ENCODE measurements around the gene PPP1R12A.
"Not testable (repeated sequence)": the region's sequence is repeated elsewhere in the genome, so short reads cannot be mapped to it uniquely, and the experiment has no call there.

Gene PPP1R12A

DNA sequence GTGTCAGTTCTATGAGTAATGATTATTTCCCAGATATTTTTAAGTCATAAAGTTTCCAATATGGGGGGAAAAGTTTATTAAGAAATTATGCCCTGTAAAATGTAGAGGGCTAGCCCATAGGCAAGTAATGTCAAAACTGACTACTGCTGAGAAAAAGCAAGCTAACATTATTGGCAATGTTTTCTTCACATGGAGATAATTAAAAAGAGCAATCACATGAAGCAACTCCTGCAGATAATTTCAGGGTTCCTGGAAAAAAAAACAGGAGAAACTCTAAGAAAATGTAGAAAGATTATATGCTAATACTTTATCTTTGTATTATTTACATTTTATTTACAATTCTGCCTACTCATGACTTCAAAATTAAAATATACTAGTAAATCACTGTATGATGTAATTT lies 39.8 kb downstream of the PPP1R12A start:
- no peak for DNase-seq (ENCODE audit: low read depth, low spot score)

DNA sequence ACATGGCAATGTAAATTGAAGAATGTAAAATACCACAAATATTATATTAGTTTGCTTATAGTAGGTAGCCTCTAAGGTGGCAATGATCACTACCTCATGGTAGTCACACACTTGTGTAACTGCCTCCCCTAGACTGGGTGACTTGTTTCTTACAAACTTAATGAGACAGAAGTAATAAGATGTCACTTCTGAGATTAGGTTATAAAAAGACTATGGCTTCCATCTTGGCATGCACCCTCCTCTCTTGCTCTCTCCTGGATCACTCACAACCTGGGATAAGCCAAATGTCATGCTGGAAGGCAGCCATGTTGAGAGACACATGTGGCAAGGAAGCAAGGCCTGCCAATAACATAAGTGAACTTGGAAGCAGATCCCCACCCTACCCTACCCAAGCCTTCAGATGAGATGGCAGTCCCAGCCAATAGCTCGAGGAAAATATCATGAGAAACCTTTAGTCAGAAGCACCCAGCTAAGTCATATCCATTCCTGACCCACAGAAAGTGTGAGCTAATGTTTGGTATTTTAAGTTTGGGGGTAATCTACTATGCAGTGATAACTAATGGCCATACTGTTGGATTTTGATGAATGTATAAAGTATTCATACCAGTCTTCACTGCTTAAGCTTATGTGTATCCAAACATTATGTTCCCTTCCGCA lies 43.3 kb downstream of the PPP1R12A start:
- DNase-seq (ENCODE audit: low read depth, low spot score), result no peak

DNA sequence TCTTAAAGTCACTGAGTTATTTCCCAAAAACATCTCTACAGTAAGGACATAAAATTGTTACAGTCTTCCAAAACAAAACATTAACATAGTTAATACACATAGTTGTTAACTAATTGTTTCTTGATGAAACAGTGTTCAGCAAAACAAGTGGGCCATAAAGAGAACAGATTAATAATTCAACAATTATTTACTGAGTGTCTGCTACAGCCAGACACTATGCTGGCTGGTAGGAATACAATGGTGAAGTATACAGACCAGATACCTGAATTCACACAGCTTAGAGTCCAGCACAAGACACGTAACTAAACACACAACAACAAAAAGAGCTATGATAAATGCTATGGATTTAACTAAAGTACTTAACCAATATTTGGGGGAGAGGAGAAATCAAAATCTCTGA lies 47.0 kb downstream of the PPP1R12A start:
- DNase-seq (ENCODE audit: low read depth, low spot score), result no peak

DNA sequence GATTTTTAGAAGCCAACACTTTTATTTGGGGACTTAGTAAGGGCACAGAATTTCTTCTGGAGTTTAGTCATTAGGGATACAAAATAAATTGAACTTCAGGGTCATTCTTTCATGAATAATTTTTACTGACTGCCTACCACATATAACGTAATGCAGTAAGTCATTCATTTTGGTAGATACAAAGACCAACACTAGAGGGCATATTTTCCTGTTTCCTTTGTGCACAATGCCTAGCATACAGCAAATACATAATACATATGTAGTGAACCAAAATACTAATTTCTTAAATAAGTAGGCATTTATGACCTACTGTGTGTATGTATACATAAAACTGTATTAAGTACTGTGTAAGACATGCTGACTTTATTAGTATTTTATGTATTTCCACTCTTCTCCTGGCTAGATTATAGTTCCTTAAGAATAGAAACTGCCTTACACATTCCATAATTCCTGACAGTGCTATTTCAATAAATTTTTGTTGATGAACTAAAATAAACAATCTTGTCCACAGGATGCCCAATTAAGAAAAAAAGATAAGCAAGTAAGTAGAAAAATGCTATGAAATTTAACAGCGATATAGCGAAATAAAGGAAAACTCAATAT lies 47.9 kb downstream of the PPP1R12A start:
- no peak for DNase-seq (ENCODE audit: low read depth, low spot score)

DNA sequence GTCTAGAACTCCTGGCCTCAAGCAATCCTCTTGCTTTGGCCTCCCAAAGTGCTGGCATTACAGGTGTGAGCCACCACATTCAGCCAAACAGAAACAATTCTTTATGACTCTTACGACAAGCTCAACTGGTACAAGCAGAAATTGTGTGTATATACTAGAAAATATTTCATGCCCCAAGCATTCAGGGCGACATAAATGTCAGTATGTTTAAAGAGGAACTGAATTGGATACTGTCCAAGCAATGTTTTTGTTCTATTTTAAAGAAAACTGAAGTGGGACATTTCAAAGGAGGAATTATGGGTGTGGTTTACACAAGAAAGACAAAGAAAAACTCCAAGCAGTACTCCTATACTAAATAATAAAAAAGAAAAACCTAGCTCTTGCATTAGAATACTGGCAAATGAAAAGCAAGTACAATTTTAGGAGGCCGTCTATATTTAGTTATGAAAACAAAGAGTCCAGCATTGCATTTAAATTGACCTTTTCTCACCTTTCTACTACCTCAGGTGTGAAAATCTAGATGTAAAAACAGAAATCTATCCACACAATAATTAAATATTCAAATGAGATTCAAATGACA lies 48.9 kb downstream of the PPP1R12A start:
- DNase-seq (ENCODE audit: low read depth, low spot score), result no peak

DNA sequence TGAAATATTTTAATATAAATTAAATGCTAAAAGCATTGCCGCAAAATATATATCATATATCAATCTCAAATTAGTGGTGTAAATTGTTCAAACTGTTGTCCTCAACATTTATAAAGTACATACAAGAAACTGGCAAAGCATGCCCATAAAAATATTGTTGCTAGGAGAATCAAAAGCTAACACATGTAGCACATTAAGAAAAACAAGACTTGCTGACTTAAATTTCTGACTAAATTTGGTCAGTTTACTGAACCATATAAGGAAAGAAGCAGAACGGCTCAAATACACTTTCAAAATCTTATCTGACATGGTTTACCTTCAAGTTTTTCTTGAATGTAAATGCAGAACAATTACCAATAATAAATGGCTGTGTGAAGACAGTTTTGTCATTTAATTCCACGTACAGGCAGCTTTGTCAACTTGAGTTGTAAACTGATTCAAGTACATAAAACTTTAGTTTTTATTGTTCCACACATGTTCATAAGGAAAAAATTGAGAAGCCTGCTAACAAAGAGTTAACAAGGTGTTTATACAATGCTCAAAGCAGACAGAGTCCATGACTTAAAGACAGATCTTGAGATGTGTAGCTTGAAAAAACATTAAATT lies 50.4 kb downstream of the PPP1R12A start:
- no peak for DNase-seq (ENCODE audit: low read depth, low spot score)

DNA sequence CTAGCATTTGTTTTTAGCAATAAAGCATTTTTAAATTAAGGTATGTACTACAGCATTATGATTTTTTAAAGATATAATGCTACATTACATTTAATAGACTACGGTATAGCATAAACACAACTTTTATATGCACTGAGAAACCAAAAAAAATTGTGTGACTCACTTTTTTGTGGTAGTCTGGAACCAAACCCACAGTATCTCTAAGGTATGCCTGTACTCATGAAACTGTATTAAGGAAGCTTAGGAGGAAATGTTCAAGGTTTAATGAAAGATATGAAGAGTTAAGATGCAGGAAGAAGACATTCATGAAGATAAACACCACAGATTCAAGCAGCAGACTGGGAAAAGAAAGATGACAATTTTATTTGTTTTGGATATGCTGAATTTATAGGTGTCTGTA lies 51.7 kb downstream of the PPP1R12A start:
- DNase-seq (ENCODE audit: low read depth, low spot score), result no peak

DNA sequence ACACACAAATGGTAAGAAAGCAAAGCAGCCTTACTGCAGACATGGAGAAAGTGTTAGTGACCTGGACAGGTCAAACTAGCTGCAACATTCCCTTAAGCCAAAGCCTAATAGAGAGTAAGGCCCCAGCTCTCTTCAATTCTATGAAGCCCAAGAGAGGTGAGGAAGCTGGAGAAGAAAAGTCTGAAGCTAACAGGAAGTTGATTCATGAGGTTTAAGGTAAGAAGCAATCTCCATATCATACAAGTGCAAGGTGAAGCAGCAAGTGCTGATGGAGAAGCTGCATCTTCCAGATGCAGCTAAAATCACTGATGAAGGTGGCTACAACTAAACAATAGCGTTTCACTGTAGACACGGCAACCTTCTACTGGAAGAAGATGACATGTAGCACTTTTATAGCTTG lies 53.5 kb downstream of the PPP1R12A start:
- no peak for DNase-seq (ENCODE audit: low read depth, low spot score)

DNA sequence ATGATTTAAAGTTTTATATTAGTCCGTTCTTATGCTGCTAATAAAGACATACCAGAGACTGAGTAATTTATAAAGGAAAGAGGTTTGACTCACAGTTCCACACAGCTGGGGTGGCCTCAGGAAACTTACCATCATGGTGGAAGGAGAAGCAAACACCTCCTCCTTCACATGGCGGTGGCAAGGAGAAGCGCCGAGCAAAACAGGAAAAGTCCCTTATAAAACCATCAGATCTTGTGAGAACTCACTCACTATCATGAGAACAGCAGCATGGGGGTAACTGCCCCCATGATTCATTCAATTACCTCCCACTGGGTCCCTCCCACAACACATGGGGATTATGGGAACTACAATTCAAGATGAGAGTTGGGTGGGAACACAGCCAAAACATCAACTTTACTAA lies 56.4 kb downstream of the PPP1R12A start:
- DNase-seq (ENCODE audit: low read depth, low spot score), result not testable (repeated sequence)

DNA sequence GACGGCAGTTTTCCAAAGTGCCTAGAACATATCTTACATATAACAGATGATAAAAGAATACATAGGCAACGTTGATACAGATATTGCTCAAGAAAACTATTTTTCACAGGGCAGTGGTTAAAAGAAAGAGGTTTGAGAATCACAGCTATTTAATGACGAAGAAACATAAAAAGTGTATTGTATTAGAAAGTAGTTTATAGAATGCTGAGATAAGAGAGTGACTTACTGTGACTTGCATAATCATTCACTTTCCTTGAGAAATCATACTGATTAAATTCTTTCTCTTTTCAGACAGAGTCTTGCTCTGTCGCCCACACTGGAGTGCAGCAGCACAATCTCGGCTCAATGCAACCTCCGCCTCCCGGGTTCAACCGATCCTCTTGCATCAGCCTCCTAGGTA lies 57.7 kb downstream of the PPP1R12A start:
- DNase-seq (ENCODE audit: low read depth, low spot score), result no peak

DNA sequence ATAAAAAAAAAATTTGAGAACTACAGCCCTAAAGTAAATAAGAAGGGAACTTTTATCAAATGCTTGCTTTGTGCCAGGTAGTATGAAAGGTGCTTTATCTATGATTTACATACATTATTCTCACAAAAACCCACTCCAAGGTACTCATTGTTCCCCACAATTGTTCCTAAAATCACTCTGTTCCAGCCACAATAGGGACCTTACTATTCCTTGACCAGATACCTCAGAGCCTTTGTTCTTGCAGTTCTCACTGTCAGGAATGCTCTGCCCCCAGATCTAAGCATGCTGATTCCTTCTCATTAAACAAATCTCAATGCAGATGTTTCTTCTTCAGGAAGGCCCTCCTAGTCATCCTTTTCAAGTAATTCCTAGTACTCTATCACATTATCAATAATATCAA lies 60.2 kb downstream of the PPP1R12A start:
- no peak for DNase-seq (ENCODE audit: low read depth, low spot score)

DNA sequence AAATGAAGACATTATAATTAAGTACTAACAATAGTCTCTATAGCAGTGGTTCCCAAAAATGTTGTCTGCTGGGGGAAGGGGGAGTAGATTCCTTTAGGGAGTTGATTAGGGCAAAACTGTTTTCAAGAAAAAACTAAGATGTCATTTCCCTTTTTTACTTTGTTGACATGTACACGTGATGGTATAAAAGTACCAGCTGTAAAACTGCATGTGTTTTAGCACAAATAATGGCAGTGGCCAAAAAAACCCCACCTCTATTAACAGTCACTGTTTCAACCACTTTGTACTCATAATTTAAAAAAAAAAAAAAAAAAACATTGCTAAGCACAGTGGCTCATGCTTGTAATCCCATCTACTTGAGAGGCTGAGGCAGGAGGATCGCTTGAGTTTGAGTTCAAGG lies 61.7 kb downstream of the PPP1R12A start:
- DNase-seq (ENCODE audit: low read depth, low spot score), result no peak

DNA sequence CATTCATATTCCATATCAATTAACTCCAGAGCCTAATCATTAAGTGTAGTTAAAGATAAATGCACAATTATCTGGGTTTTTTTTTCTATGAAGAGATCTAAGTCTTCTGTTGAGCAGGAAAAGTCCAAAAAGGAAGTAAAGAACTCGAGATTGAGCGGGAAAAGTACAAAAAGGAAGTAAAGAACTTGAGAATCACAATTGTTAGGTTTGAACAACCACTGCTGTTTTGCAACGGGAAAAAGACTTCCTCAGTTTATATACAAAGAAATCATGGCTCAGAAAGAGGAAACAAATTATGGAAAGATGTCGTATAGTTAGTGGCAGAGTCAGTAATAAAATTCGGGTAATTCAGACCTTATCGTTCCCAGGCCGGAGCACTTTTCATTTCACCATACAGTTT lies 63.3 kb downstream of the PPP1R12A start:
- DNase-seq (ENCODE audit: low read depth, low spot score), result no peak

DNA sequence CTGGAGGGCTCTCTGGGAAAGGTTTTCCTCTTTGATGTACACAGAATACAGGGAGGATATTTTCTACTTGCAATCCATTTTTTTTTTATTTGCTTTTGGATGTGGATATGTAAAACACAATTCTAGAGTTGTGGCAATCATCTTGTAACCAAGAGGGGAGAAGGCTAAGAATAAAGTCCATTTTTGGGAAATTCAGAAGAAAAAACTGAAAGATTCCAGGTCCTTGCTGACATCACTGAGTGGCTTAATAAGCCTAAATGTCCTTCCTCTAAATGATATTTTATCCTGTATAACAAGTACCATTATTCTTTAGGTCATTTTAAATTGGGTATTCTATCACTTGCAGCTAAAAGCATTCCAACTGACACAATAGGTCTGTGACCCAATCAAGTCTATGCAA lies 64.0 kb downstream of the PPP1R12A start:
- DNase-seq (ENCODE audit: low read depth, low spot score), result no peak

DNA sequence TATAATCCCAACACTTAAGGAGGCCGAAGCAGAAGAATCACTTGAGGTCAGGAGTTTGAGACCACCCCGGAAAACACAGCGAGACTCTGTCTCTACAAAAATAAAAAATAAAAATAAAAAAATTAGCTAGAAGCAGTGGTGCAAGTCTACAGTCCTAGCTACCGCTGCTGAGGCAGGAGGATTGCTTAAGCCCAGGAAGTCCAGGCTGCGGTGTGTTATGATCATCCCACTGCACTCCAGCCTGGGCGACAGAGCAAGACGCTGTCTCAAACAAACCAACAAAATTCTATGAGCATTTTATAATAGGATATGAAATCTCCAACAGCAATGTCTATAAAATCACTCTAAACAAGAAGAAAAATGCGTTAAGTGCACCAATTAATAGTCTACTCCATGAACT lies 75.3 kb downstream of the PPP1R12A start:
- DNase-seq (ENCODE audit: low read depth, low spot score), result no peak

DNA sequence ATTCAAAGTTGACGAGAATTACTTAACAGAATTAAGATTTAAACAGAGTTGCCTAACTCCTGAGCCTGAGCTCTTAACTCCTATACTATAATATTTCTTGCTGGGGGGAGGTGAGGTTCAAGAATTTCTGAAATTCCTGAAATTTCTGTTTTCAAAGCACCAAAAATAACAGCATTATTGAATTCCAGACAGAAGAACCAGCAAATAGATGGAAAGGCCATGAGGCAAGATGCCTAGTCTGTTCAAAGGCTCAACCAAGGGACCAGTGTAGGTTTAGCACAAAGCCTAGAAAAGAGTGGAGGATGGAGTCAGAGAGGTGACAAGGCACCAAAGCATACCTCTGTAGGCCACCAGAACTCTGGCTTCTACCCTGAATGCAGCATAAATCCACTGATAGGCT lies 76.4 kb downstream of the PPP1R12A start:
- no peak for DNase-seq (ENCODE audit: low read depth, low spot score)

DNA sequence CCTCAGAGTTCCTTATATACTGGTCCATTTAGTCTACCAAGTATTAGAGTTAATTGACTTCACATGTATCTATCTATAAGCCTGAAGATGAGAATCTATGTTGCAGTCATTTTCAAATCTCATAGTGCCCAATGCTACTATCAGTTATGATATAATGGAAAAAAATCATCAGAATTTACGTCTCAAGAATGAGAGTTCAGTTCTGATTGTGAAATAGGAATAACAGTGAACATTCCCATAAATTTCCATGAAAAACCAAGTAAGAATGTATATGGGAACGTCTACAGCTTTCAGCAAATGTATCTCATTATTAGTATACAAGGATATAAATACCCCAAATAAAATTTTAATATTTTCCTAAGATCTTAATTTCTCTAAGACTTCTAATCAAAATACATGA lies 77.2 kb downstream of the PPP1R12A start:
- DNase-seq (ENCODE audit: low read depth, low spot score), result no peak

DNA sequence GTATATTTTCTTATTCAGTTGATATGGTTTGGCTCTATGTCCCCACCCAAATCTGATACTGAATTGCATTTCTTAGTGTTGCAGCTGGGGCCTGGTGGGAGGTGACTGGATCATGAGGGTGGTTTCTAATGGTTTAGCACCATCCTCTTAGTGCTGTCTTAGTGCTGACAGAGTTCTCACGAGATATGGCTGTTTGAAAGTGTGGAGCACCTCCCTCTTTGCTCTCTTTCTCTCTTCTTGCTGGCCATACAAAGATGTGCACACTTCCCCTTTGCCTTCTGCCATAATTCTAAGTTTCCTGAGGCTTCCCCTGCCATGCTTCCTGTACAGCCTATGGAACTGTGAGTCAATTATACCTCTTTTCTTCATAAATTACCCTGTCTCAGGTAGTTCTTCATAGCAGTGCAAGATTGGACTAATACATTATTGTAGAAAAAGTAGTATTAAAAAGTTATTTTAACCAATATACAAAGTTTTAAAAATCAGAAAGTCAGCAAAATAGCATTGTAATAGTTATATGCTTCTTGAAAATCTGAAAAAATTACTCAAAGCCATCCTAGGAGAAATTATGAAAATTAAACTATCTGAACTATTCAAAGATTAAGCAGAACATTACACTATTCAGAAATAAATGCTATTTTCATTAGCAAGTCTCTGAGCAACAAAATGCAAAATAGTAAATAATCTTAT lies 84.1 kb downstream of the PPP1R12A start:
- no peak for DNase-seq (ENCODE audit: low read depth, low spot score)

DNA sequence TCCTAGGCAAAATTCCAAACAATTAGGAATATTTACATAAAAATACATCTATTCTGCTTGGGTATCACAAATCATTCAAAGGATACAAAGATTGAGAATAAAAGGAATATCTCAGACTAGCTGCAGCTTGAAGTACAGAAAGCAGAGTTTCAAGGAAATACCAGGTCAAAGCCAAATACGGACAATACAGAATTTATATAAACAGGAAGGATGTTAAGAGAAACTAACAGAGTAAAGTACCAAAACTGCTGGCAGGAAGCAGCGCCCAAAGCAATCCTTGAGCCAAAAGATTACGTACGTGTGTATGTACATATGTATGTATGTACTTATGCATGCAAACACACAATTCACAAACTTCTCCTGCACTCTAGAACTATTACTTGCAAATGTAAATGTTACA lies 86.6 kb downstream of the PPP1R12A start:
- no peak for DNase-seq (ENCODE audit: low read depth, low spot score)

DNA sequence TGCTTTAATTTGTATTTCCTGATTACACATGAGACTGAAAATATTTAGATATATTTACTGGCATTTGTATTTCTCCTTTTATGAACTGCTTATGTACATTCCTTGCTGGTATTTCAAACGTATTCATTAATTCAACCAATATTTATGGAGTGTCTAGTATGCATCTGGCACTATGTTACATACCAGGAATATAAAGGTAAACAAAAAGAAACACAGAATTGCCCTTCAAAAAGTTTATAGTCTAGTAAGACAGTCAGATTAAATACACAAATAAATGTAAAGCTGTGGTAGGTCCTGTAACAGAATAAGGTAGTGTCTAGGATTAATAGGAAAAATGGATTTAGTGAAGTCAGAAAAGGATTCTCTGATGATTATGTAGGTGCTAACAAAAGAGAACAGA lies 87.5 kb downstream of the PPP1R12A start:
- DNase-seq (ENCODE audit: low read depth, low spot score), result no peak

DNA sequence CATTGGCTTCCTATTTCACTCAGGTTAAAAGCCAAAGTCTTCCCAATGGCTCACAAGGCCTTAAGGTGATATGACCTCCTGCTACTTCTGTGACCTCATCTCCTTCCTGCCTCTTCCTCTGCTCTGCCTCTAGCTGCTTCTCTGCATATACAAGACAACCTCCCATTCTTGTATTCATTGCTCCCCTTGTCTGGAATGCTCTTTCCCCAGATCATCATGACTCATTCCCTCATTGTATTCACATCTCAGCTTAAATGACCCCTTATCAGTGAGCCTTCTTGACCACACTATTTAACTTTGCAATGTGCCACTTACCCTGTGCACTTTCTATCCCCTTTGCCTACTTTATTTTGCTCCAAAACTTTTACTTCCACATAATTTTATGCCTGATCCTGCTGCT lies 90.2 kb downstream of the PPP1R12A start:
- DNase-seq (ENCODE audit: low read depth, low spot score), result no peak

DNA sequence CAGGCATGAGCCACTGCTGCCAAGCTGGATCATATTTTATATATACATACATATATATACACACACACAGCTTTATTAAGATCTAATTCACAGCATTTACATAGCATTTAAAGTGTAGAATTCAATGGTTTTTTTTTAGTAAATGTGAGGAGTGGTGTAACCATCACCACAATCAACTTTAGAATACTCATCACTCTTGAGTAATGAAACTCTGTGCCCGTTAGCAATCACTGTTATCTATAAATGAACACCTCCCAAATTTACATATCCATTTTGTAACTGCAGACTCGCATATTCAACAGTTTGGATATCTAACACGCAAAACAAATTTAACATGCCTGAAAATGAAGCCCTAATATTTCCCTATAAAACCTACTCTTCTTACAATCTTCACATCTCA lies 90.9 kb downstream of the PPP1R12A start:
- DNase-seq (ENCODE audit: low read depth, low spot score), result no peak

DNA sequence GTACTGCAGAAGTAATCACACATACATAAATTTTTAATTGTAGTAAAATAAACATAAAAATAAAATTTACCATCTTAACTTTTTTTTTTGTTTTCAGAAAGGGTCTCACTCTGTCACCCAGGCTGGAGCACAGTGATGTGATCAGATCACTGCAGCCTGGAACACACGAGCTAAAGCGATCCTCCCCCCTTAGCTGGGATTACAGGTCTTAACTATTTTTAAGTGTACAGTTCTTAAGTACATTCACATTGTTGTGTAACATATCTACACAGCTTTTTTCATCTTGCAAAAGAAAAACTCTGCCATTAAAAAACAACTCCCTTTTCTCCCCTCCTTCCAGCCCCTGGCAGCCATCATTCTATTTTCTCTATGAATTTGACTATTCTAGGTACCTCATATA lies 92.3 kb downstream of the PPP1R12A start:
- no peak for DNase-seq (ENCODE audit: low read depth, low spot score)

Measured in smooth muscle cell of the brain vasculature (primary cell).